Measurements from ENCODE around the gene EPHA6.
"Not testable (repeated sequence)": the region's sequence is repeated elsewhere in the genome, so short reads cannot be mapped to it uniquely, and the experiment has no call there.

EPHA6 gene

DNA sequence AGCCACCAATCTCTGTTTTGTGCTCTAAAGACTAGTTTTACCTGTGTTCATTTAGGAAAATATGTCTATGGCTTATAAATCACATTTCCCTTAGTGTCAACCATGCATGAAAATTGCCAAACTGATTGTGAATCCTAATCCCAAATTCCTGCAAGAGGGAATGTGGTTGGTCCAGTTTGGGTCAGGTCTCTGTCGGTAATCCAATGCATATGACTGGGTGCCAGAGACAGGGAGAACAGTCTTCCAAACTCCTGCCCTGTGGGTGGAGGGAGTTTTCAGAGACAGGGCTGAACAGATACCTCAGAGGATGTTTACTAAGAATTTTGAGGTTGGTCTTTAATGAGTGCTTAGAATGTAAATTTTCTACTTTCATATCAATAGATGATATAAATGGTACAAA is 649.6 kb downstream of the EPHA6 start:
- no peak for DNase-seq (ENCODE audit: low spot score)

DNA sequence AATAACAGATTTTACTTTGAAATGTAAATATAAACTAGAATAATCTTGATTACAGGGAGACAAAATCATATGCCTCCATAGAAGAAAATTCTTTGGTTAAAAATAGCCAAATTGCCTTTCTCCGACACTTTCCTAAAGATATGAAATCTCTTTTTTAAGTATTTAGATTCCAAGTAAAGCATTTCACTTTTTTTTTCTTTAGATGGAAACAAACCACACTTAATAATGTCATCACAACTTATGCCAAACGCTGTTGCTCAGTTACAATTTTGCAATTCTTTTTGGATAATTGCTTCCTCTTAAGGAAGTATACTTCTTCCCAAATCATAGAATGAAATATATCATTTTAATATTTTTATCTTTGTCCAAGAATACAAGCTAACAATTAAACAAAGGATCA is 656.1 kb downstream of the EPHA6 start:
- DNase-seq (ENCODE audit: low spot score): no peak

DNA sequence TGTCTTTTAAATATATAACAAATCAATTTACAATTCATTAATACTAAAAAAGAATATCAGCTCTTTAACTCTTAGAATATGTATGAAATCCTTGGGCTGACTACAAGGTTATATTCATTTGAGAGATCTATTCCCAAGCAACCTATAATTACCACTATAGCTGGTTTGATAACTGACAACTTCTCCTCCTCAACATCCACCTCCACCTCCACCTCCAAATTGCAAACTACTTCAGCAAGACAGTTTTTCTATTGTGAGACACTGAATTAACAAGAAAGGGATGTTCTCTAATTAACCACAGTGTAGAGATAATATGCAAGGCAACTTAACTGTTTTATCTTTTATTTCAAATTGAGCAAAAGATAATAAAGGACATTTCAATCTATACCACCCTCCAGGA is 665.3 kb downstream of the EPHA6 start:
- DNase-seq (ENCODE audit: low spot score): no peak

DNA sequence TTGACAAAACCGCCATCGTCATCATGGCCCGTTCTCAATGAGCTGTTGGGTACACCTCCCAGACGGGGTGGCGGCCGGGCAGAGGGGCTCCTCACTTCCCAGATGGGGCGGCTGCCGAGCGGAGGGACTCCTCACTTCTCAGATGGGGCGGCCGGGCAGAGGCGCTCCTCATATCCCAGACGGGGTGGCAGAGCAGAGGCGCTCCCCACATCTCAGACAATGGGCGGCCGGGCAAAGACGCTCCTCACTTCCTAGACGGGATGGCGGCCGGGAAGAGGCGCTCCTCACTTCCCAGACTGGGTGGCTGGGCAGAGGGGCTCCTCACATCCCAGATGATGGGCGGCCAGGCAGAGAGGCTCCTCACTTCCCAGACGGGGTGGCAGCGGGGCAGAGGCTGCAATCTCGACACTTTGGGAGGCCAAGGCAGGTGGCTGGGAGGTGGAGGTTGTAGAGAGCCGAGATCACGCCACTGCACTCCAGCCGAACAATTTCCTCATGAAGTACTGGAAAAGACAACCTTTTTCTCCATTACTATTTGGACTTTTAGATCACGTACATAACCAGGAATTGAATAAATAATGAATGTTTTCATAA is 666.4 kb downstream of the EPHA6 start:
- not testable (repeated sequence) for DNase-seq (ENCODE audit: low spot score)

DNA sequence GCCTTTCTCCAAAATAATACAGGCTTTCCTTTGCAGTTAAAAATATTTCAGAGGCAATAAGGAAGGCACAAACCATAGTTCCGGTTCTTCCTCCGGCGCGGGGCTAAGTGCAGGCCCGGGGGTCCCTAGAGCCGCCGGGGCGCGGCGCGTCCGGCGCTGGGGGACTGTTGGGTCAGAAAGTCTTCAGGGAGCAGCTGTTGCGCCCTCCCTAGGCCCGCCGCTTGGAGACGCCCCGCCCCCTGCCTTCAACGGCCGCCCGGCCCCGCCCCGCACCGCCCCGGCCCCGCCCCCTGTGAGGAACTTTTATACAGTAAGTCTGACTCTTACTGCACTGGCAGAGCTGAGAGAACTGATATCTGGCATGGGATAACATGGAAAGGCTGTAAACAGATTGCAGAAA is 667.0 kb downstream of the EPHA6 start:
- no peak for DNase-seq (ENCODE audit: low spot score)

DNA sequence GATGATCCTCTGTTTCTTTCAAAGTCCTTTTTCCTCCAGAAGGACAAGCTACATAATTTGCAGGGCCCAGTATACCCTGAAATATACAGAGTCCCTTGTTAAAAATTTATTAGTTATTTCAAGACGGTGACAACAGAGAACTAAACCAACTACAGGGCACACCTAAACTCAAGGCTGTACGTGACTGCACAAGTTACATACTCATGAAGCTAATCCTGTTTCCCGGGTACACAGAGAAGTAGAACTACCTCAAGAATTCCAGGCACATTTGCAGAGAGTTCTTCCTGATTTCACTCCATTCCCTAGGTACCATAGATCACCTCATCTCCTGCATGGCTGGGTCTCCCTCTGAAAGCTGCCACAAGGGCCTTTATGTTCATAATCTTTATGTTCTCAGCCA is 670.8 kb downstream of the EPHA6 start:
- no peak for DNase-seq (ENCODE audit: low spot score)

DNA sequence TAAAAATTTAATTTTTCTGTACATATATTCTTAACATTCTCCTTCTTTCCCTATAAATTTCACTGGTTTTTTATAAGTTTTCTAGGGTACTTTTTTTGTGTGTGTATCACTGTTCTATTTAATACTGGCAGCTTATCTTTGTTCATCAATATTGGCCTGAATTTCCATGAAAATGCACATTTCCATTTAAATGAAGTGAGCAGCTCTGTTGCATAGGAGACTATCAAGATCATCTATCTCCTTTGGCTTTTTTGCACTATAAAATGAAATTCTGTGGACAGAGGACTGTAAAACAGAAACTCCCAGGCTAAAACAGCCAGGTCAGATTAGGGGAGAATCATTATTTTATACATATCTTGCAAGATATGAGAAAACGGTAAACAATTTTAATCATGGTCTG is 673.2 kb downstream of the EPHA6 start:
- no peak for DNase-seq (ENCODE audit: low spot score)

DNA sequence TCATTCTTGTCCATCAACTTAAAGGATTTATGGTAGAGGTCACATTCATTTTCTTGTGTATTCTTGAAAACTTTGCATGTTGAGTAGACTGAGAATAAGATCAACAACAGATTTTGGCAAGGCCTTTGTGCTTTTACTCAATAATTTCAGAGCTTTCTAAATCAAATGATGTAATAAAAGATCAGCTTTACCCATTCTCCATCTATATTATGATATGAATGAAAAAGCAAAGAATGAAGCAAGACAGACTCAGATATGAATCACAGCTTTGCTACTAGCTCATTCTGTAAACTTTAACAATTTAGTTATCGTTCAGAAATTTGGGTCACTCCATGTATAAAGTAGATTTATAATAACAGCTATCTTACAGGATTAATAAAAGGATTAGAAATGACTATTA is 674.3 kb downstream of the EPHA6 start:
- DNase-seq (ENCODE audit: low spot score): no peak

DNA sequence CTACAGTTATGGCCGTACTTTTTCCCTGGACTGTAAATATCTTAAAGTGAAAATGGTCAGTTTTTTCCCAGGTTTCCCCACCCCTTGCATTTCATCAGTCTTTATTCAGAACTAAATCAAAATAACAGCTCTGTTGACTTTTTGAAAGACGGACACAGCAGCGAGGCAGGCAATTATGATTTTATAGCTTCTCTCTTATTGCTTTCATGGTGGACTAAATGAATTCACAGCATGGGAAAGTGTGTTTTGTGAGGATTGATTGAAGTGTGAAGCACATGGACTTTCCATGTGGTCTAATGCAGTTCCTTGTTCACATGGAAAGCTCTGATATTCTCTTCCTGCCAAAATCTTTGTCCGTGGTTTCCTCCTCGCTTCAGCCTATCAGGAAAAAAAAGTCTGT is 681.5 kb downstream of the EPHA6 start:
- no peak for DNase-seq (ENCODE audit: low spot score)

DNA sequence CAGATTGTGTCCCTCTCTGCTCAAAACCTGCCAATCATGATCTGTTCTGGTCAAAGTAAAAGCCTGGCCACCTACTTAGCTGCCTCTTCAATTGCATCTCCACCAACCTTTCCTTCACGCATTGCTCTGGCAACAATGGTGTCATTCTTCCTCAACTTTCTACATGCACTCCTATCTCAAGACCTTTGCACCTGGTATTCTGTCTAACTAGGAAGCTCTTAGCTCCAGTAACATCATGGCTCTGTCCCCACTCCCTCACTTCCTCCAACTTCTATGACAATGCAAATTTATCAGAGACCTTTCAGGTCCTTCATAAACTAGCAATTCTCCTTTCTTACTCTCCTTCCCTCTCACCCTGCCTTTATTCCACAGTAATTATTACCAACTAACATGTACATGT is 682.7 kb downstream of the EPHA6 start:
- DNase-seq (ENCODE audit: low spot score): no peak

DNA sequence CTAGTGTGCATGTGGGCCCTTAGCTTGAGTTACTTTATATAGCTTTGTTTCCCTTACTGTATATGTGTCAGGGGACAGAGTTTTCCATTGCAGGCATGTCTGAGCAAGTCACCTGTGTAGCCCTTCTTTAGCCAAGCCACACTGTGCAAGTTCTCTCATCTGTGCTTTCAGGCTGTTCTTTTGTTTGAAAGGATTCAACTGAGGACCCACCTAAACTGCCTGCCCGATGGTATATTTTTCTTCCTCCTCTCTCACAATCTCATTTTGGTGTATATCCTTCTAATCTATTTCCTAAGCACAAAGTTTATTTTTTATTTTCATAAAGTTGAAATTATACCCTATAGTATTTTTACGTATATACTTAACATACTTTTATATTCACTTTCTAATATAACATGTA is 690.1 kb downstream of the EPHA6 start:
- DNase-seq (ENCODE audit: low spot score): no peak

DNA sequence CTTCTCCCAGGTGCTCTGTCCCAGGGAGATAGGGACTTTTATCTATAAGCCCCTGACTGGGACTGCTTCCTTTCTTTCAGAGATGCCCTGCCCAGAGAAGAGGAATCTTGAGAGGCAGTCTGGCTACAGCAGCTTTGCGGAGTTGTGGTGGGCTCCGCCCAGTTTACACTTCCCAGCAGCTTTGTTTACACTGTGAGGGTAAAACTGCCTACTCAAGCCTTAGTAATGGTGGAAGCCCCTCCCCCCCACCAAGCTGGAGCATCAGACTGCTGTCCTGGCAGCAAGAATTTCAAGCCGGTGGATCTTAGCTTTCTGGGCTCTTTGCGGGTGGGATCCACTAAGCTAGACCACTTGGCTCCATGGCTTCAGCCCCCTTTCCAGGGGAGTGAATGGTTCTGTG is 696.4 kb downstream of the EPHA6 start:
- DNase-seq (ENCODE audit: low spot score): no peak

DNA sequence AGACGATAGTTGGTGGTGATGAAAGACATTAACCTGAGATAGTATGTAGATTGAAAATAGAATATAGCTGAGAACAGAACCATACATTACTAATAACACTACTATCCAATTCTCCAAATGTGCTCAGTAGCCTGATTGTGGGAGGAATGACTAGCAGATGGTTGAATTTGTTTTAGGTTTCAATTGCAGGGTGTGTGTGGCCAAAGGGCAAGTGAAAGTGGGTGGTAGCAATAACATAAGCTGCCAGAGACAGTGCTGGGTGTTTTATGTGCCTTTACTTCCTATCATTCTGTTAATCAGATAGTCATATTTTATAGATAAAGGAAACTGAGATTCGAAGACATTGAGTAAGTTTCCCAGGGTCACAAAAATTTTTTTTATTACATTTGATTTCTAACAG is 700.7 kb downstream of the EPHA6 start:
- no peak for DNase-seq (ENCODE audit: low spot score)

DNA sequence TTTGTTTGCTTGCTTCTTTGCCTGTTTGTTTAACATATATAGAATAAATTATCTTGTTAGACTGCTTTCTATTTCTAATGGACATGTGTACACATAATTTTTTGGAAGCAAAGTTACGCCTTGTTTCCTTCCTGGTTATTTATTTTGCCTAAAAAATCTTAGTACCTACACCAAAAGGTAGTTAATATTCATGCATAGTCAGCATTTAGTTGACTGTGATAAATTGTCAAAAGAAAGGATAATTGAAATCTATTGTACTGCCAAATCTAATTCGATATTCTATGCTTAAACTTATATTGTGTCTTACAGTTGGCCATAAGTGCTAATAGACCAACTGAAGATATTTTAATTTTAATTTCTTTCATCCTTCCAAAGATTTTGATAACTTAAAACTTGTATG is 716.3 kb downstream of the EPHA6 start:
- DNase-seq (ENCODE audit: low spot score): no peak

DNA sequence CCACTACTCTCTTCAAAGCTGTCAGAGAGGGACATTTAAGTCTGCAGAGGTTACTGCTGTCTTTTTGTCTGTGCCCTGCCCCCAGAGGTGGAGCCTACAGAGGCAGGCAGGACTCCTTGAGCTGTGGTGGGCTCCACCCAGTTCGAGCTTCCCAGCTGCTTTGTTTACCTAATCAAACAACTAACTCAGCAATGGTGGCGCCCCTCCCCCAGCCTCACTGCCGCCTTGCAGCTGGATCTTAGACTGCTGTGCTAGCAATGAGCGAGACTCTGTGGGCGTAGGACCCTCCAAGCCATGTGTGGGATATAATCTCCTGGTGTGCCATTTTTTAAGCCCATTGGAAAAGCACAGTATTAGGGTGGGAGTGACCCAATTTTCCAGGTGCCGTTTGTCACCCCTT is 733.2 kb downstream of the EPHA6 start:
- not testable (repeated sequence) for DNase-seq (ENCODE audit: low spot score)

DNA sequence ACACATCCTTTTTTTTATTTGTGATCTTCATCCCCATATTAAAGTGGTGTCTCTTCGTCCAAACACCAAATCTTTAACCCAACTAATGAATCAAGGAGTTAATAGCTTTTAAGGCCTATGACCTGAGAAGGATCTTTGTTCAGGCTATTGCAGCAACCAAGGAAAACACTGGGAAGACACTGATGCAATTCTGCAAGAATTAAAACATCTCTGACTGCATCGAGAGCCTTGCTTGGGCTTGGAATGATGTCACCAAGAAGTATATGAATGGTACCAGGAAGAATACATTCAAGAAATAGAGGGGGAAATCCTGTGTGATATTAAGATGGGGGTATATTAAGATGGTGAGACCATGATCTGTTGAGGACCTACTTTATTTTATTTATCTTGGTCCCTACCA is 736.0 kb downstream of the EPHA6 start:
- no peak for DNase-seq (ENCODE audit: low spot score)

DNA sequence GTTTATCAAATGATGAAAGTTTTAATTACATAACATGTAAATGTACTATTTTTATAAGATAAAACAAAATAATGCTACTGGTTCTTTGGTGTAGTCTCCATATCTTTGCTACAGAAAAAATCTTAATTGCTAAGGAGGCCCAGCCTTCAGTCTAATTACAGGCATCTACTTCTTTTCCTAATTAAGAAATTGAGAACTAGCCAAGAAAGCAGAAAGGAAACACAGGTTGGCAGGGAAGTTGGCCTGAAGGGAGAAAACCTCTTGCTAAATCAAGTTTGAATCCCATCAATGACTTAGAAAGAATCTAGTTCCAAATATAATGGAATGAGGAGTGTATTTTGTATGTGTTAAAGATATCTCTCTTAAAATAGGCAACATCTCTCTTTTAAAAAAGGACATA is 737.8 kb downstream of the EPHA6 start:
- DNase-seq (ENCODE audit: low spot score): no peak

DNA sequence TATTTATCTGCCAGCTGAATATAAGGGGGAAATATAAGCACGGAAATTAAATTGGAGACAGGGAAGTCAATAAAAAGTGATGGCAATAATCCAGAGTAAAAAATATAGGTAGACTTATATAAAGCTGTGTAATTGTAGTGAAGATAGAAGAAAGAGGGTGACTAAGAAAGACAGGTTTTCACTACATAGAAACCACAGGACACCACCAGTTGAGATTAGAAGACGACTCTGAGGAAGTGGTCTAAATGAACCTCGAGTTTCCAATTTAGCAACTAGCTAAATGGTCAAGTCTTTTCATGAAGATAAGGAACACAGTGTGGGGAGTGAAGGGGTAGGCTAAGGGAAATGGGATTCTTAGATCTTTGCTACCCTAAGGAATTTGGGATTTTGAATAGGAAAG is 761.3 kb downstream of the EPHA6 start:
- DNase-seq (ENCODE audit: low spot score): no peak

DNA sequence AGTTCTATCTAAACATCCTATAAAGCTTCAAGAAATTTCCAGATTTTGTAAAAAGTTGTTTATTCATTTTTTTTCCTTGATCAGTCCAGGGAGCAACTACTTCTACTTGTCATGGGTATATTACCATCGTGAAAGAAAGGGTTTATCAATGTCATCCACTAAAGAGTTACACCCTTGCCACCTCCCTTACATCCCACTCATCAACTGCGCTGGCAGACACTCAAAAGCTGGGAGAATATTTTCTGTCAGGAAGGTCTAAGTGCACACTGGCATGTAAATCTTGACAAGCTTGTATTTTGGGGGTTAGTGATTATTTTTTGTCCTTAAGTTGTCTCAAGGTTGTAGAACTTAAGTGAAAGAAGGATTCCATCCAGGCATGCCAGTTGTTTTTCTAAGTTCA is 761.8 kb downstream of the EPHA6 start:
- DNase-seq (ENCODE audit: low spot score): no peak

DNA sequence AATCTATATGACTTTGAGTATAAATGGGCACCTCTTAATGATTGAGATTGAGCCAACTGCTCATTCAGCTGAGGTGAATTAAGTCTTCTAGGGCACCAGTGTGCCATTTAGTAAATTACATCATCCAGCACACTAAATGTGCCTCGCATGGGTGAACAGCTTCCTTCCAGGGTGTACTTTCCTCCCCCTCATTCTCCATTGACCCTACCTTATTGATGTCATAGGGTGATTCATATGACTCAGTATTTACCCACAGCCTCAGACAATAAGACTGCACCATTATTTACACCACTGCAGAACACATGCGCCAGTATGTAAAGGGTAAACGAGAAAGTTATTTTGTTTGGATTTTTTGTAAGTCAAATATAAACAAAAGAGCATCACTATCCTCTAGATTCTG is 765.0 kb downstream of the EPHA6 start:
- no peak for DNase-seq (ENCODE audit: low spot score)

DNA sequence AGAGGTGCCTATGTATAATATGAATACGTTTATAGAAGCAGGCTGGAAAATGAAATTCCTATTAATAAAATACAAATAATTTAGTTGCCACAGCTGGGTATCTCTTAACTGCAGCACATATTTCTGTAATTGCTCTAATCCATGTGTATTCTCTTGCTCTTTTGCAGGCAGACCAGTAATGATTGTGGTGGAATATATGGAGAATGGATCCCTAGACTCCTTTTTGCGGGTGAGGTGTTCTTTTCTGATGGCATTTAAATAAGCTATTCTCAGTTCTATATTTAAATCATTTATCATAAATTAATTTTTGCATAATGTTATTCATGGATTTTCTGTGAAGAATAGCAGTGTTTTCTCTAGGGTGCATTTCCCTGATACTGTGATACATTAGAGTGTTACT is 796.2 kb downstream of the EPHA6 start:
- DNase-seq (ENCODE audit: low spot score): no peak

DNA sequence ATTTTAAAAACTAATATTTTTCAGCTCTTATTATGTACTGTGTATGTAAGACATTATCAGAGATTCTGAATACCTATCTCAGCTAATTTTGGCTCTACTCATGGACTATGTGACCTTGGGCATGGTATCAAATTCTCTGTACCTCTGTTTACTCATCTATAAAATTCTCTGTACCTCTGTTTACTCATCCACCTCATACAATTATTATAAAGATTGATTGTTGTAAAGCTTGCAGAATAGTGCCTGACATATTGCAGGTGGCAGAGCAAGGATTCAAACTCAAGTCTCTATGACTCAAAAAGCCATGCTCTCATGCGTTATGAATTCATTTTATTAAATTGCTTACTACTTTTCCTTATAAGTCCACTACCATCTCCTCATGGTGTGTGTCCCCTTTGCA is 798.2 kb downstream of the EPHA6 start:
- DNase-seq (ENCODE audit: low spot score): no peak

DNA sequence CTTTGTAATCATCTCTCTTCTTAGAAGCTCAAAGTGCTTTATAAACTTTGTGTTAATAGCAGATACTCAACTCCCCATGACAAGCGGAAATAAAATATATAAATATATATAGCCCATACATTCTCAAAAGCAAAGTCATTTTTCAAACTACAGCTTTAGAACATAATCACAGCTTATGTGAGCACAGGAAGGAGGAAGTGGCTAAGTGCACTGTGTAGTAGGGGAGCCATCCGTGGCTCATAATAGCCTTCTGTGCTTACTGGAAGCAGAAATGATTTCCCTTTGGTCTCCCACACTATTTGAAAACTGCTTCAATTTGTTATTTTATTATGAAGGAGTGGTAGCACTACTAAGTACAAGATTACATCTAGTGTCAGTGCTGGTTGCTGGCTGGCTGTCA is 798.7 kb downstream of the EPHA6 start:
- no peak for DNase-seq (ENCODE audit: low spot score)

DNA sequence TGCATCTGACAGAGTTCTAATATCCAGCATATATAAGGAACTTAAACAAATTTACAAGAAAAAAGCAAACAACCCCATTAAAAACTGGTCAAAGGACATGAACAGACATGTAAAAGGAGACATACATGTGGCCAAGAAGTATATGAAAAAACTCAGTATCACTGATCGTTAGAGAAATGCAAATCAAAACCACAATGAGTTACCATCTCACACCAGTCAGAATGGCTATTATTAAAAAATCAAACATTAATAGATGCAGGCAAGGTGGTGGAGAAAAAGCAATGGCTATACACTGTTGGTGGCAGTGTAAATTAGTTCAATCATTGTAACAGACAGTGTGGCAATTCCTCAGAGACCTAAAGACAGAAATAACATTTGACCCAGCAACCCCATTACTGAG is 806.1 kb downstream of the EPHA6 start:
- DNase-seq (ENCODE audit: low spot score): not testable (repeated sequence)

DNA sequence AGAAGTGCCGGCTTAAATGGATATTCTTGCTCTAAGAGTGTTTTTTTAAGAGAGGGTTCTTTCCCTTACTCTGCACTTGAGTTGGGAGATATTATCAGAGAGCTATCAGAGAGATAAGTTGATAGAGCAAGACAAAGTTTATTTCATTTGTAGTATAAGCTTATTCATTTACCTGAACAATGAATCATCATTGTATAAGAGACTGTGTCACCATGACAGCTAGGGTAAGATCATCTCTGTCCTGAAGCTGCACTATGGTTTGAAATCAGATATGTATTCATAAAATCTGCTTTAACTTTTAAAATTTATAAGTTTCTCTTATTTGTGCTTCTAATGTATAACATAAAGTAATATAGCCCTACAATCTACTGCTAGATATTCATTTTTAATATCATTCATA is 822.1 kb downstream of the EPHA6 start:
- DNase-seq (ENCODE audit: low spot score): no peak

All from AG08396 (cell line).